Measurements from ENCODE around the gene LSP1.

GRCh38 chr11:1922481-1923081, 69.7 kb downstream of the LSP1 start:
- TF ChIP-seq CTCF (IDR thresholded peaks at IDR 0.05) = no peak
- no peak for TF ChIP-seq POLR2AphosphoS5 (IDR thresholded peaks at IDR 0.05)
- no peak for TF ChIP-seq POLR2A (IDR thresholded peaks at IDR 0.05)
- no peak for TF ChIP-seq EP300 (IDR thresholded peaks at IDR 0.05)

Measured in sigmoid colon (tissue), 4 donors.